Thyroid gland (tissue), 4 donors: Measurements from ENCODE around the gene NR5A2.

Experiments
- POLR2A ChIP-seq, 2 donors: fragments of 450-650 bp; IDR thresholded peaks; one replicate each; pipeline ENCODE4 v1.6.1; 2017; ENCODE audit warnings: antibody characterized with exemption in 2 of 2, mild to moderate bottlenecking in 2 of 2, moderate library complexity in 1 of 2
- TF ChIP-seq, protein P1 (sequence below), 6 experiments: fragments of 200-600 bp in 3 of 6; fragments of 450-650 bp in 3 of 6; sonication (generic) in 3 of 6; IDR thresholded peaks; one replicate each; pipeline ENCODE4 v1.5.1; 2016 to 2019; ENCODE audit warnings: antibody characterized with exemption in 6 of 6, mild to moderate bottlenecking in 2 of 6, inconsistent platforms in 1 of 6, moderate library complexity in 1 of 6

DNA sequence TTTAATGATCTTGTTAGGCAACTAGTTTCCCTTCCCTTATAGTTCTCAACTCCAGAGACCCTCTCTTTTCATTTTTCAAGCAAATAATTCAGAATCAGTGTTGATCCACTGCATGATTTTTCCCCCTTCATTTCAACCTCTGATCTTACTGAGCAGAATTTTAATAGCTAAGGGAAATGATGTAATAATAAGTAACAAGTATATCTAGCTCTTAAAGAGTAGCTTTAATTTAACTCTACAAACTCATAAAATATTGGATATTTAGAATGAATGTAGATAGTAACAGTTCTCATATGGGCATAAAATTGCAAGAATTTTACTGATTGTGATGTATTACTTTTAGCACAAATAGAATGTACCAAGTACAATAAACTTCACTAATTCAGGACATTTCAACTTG lies 130.2 kb downstream of the NR5A2 start:
- TF ChIP-seq, protein P1, sequence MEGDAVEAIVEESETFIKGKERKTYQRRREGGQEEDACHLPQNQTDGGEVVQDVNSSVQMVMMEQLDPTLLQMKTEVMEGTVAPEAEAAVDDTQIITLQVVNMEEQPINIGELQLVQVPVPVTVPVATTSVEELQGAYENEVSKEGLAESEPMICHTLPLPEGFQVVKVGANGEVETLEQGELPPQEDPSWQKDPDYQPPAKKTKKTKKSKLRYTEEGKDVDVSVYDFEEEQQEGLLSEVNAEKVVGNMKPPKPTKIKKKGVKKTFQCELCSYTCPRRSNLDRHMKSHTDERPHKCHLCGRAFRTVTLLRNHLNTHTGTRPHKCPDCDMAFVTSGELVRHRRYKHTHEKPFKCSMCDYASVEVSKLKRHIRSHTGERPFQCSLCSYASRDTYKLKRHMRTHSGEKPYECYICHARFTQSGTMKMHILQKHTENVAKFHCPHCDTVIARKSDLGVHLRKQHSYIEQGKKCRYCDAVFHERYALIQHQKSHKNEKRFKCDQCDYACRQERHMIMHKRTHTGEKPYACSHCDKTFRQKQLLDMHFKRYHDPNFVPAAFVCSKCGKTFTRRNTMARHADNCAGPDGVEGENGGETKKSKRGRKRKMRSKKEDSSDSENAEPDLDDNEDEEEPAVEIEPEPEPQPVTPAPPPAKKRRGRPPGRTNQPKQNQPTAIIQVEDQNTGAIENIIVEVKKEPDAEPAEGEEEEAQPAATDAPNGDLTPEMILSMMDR (IDR thresholded peaks at IDR 0.05) = no peak
- TF ChIP-seq POLR2A (IDR thresholded peaks at IDR 0.05) = no peak
